Choroid plexus epithelial cell (primary cell): ENCODE results near the gene FAHD1.

ENCODE experiments used
- DNase-seq: peaks from one replicate; pipeline ENCODE4 v3.0.0-alpha.2; 2010; ENCODE audit warnings: low read depth
- H3K4me3 ChIP-seq: 2 replicates; pipeline ENCODE4 v1.5.1; 2011; ENCODE audit warnings: low read depth, mild to moderate bottlenecking, control low read depth, low read length, moderate library complexity
- TF ChIP-seq, protein P1 (sequence below): conservative IDR thresholded peaks from 2 replicates; pipeline ENCODE4 v1.5.1; 2011; ENCODE audit warnings: low read depth, mild to moderate bottlenecking, control low read depth, inconsistent platforms, low read length, moderate library complexity

The FAHD1 gene

DNA sequence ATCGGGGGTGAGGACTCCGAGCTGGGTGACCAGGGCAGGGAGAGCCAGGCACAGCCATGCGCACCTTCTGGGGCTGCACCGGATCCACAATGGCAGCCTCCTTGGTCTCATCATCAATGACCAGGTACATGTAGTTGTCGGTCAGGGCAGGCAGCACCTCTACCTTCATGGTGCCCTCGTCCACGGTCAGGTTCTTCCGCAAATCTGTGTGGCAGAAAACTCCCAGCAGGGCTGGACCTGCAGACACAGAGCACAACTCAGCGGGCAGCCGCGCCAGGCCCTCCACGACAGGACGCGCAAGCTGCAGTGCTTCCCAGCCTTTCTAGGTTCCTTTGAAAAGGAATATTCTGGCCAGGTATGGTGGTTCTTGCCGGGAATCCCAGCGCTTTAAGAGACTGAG, 4.2 kb upstream of the FAHD1 start:
- no peak for DNase-seq
- TF ChIP-seq, protein P1, sequence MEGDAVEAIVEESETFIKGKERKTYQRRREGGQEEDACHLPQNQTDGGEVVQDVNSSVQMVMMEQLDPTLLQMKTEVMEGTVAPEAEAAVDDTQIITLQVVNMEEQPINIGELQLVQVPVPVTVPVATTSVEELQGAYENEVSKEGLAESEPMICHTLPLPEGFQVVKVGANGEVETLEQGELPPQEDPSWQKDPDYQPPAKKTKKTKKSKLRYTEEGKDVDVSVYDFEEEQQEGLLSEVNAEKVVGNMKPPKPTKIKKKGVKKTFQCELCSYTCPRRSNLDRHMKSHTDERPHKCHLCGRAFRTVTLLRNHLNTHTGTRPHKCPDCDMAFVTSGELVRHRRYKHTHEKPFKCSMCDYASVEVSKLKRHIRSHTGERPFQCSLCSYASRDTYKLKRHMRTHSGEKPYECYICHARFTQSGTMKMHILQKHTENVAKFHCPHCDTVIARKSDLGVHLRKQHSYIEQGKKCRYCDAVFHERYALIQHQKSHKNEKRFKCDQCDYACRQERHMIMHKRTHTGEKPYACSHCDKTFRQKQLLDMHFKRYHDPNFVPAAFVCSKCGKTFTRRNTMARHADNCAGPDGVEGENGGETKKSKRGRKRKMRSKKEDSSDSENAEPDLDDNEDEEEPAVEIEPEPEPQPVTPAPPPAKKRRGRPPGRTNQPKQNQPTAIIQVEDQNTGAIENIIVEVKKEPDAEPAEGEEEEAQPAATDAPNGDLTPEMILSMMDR = no peak
- no peak overlapping the region for H3K4me3 ChIP-seq

DNA sequence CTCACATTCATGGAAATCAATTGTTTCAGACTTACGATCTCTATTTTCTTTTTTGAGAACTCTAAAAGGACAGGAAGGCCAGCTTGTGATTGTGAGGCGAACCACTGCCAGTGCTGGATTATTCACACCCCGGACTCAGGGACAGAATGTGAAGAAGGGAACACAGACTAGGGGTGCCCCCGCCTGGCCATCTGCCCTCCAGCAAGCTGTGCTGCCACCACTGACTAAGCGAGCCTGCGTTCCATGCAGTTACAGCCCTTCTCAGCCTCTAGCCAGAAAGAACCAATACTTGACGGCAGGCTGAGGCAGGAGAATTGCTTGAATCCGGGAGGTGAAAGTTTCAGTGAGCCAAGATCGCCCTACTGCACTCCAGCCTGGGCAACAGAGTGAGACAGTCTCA, 3.2 kb upstream of the FAHD1 start:
- no peak overlapping the region for H3K4me3 ChIP-seq
- TF ChIP-seq, protein P1 = peak; percentile 37
- DNase-seq = peak; percentile 61

DNA sequence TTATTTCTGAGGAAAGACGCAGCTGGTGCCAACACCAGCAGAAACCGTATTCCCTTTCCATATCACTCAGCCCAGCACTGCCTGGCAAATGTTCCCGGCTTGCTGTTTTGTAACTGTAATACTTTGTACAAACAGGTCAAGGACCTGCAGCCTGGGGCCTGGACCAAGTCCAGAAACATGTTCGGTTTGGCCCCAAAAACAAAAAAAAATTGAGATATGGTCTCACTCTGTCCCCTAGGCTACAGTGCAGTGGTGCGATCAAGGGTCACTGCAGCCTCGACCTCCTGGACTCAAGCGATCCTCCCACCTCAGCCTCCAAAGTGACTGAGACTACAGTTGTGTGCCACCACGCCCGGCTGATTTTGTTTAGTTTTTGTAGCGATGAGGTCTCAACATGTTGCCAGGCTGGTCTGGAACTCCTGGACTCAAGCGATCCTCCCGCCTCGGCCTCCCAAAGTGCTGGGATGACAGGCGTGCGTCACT, 1.6 kb upstream of the FAHD1 start:
- peak overlapping the region; percentile 100 for H3K4me3 ChIP-seq
- TF ChIP-seq, protein P1 = no peak
- DNase-seq = no peak

DNA sequence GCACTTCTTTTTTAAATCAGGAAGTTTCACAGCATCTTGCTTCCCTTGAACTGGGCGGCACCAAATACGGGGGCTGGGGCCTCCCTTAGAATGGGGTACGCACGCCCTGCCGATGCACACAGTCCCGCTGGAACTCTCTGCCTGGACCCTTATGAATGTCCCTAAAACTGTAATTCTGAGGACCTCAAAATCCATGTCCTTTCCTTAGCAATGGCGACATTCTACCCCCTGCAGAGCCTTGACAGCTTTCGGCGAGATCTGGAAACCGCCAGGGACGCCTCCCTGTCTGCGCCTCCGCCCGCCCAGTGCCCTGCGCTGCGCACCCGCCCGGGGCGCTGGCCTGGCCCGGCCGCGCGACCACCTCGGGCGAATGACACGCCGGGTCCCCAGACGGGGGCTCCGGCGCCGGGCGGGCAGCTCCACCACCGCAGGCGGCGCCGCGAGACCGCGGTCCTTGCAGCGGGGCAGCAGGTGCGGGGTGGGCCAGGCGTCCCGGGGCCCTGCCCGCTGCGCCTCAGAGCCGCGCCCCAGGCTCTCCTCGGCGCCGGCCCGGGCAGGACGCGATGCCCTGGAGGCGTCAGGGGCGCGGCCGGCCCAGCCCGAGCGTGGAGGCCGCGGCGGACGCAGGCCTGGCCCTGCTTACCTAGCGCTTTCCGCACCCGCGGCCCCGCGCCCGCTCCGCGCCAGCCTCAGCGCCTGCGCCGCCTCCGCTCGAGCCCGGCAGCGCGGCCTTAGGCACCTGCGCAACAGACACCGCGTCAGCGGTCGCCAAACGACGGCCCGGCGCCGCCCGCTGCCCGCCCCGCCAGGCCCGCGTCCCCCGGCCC, 929 bp upstream of the FAHD1 start:
- TF ChIP-seq, protein P1 = no peak
- no peak for DNase-seq

DNA sequence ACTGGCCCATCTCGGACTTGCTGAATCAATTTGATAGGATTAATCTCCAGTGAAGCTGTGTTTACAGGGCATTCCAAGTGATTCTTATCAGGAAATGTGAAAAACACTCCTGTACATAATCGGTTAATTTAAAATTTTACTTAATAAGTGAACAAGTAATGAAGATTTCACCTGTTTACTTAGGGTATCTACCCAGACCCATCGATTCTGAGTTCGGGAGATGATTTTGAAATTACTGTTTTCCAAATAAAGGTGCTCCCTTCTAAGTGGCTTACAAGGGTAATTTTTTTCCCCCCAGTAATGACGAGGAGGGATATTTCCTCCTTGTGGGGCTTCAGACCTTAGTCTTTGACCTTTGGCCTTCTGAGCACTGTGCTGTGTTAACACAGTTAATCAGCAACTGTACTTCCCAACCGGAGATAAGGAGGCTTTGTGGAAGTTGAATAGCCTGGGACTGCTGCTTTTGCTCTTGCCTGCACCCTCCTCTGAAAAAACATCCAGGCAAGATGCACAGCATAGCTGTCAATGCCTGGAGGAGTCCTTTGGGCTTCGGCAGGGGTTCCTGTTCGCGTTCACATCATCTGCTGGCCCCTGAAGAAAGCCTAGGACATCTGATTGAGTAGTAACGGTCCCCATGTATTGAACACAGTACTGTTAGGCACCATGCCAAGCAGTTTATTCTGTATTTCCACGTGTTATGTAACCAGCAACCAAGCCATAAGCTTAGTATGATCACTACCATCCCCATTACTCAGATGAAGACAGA, 1.8 kb downstream of the FAHD1 start:
- no peak for DNase-seq
- TF ChIP-seq, protein P1 = no peak
- peak overlapping the region; percentile 9 for H3K4me3 ChIP-seq

More for the DNA sequence above, 929 bp upstream of the FAHD1 start:
- peak overlapping the region; percentile 100 for H3K4me3 ChIP-seq

DNA sequence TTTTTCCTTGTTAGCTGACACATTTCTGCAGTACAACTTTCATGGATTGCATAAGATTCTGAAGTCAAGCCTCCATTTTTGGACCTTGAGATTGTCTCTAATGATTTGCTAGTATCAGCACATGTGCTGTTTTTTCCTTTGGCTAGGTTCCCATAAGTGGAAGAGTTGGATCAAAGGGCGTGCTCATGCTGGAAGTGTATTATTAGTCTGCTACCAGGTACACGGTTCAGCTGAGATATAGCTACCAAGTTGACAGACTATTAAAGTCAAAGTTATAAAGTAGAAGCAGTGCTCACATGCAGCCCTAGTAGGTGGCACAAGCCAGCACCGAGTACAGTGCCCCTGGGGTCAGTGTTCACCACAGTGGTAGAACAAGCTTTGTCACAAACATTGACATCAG, 3.2 kb downstream of the FAHD1 start:
- DNase-seq = no peak
- TF ChIP-seq, protein P1 = no peak
- H3K4me3 ChIP-seq = no peak overlapping the region
